T1000 (cell line): Measurements from ENCODE around the gene RGMB.
A peak's percentile ranks its signal among the peaks of the same experiment; 100 is the strongest.
"Not testable (repeated sequence)": the region's sequence is repeated elsewhere in the genome, so short reads cannot be mapped to it uniquely, and the experiment has no call there.

Source experiments
- DNase-seq: peaks from one replicate; lab custom pipeline; 2025; ENCODE audit warnings: mixed read lengths; lab: John Stamatoyannopoulos, UW

Gene RGMB, protein sequence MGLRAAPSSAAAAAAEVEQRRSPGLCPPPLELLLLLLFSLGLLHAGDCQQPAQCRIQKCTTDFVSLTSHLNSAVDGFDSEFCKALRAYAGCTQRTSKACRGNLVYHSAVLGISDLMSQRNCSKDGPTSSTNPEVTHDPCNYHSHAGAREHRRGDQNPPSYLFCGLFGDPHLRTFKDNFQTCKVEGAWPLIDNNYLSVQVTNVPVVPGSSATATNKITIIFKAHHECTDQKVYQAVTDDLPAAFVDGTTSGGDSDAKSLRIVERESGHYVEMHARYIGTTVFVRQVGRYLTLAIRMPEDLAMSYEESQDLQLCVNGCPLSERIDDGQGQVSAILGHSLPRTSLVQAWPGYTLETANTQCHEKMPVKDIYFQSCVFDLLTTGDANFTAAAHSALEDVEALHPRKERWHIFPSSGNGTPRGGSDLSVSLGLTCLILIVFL

GRCh38 chr5:98773464-98774191 lies at the start of gene RGMB:
Gene RGMB, plus strand, starts transcription at chr5:98773663. Its CDS starts 408 bp downstream, at chr5:98774071.
- DNase-seq = peak; percentile 95

DNA sequence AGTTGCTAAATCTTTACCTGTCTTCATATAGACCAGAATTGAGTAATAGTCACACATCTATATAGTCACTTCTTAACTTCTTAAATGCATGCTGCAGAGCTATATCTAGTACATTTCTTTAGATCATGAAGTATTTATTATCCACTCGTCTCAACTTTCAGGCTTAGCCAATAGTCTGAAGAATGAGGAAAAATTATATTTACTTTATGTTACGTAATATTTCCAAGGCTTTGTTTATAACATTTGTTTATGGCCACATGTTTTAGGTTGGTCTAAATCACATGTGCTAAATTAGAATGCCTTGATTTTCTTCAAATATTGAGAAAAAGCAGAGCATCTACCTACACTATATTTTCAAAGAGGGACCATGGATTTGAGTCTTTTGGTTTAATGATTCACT lies 47.2 kb upstream of the RGMB start:
- no peak for DNase-seq

DNA sequence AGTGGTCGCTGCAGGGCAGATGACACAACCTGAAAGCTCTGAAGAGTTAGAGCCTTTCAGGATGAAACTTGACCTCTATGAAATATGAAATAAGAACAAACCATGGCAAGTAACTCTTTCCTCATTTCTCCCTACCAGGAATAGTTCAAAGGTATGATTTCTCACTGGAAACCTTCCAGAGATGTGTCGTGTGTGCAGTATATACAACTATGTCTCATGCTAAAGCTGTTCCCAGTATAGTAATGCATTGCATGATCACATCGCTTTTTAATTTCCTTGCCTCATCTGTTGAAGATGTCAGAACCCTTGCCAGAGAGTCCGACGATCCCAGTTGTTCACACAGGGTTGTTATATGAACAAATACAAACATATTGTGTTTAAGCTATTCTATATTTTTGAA lies 45.8 kb upstream of the RGMB start:
- no peak for DNase-seq

DNA sequence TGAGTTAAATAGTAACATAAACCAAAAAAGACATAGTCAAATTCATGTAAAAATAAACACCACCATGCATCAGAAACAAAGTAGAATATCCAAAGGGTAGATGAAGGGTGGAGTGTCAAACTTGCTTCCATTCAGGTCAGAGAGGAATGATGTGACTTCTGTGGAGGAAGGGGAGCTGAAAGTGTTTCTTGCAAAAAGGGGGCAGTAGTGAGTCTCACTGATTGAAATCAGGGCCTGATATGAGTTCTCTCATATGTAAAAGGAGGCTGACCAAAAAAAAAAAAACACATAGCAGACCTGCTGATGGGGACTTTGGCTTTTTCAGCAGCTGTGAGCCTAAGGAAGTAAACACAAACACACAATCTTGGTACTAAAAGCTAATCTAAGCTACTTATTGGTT lies 38.8 kb upstream of the RGMB start:
- DNase-seq = no peak

GRCh38 chr5:98735806-98736507 lies 37.5 kb upstream of the RGMB start:
- DNase-seq = no peak

- DNase-seq = no peak
Measured at GRCh38 chr5:98736753-98737152, 36.7 kb upstream of the RGMB start.

DNA sequence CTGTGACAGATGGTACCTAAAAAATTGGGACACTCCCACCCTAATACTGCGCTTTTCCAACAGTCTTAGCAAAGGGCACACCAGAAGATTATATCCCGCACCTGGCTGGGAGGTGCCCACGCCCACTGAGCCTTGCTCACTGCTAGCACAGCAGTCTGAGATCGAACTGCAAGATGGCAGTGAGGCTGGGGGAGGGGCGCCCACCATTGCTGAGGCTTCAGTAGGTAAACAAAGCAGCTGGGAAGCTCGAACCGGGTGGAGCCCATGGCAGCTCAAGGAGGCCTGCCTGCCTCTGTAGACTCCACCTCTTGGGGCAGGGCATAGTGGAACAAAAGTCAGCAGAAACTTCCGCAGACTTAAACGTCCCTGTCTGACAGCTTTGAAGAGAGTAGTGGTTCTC lies 36.0 kb upstream of the RGMB start:
- DNase-seq = not testable (repeated sequence)

- DNase-seq = not testable (repeated sequence)
Measured at GRCh38 chr5:98738481-98739149, 34.8 kb upstream of the RGMB start.

GRCh38 chr5:98741926-98742325 lies 31.5 kb upstream of the RGMB start:
- no peak for DNase-seq

- DNase-seq = no peak
Measured at GRCh38 chr5:98742396-98743073, 30.9 kb upstream of the RGMB start.

- not testable (repeated sequence) for DNase-seq
Measured at GRCh38 chr5:98748259-98748658, 25.2 kb upstream of the RGMB start.

DNA sequence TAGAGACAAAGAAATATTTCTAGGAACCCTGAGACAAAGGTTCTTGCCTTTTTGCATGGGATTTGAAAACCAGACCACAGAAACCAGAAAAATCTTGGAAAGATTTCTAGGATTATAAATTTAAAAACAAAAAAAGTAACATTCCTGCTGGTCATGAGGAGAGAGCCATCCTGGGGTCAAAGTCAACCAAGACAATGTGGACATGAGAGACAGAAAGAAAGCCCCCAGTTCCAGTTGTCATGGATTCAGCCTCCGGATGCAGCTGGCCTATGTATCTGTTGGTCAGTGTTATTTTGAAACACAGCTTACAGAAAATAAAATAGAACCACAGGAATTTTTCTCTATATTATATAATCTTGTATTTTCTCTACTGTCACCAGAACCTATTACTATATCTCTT lies 24.4 kb upstream of the RGMB start:
- DNase-seq = no peak

GRCh38 chr5:98750693-98751092 lies 22.8 kb upstream of the RGMB start:
- no peak for DNase-seq

DNA sequence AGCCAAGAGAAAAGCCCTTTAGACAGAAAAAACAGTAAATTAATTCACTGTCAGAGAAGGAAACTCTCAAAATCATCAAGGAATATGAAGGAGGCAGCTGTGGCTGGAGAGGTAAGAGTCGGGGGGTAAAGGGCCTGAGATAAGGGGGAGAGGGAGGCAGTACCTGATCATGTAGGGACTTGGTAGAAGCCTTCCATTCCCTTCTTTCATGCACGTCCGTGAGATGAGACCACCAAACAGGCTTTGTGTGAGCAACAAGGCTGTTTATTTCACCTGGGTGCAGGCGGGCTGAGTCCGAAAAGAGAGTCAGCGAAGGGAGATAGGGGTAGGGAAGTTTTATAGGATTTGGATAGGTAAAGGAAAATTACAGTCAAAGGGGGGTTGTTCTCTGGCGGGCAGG lies 21.1 kb upstream of the RGMB start:
- DNase-seq = not testable (repeated sequence)

DNA sequence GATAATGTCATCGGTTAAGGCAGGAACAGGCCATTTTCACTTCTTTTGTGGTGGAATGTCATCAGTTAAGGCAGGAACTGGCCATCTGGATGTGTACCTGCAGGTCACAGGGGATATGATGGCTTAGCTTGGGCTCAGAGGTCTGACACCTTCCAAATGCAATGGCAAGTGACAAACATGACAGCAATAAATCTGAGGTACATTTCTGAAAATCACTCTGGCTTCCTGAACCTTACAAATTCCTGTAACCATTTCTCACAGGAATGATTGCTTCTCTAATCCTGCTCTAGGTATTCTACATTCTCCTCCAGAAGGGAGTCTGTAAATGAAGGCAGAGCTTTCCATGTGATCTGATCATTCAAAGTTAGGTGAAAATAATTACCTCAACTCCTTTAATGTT lies 20.7 kb upstream of the RGMB start:
- not testable (repeated sequence) for DNase-seq

DNA sequence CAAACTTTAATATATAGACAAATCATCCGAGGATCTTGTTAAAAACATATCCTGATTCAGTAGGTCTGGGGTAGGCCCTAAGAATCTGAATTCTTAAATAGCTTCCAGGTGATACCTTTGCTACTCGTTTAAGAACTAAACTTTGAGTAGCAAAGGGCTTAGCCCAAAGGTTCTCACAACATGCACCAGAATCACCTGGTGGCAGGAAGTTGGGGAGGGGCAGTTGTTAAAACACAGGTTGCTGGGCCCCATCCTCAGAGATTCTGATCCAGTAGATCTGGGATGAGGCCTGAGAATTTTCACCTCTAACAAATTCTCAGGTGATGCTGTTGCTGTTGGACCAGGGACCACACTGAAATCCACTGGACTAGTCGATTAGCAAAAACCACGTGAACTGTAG lies 20.0 kb upstream of the RGMB start:
- no peak for DNase-seq

- DNase-seq = peak; percentile 64
Measured at GRCh38 chr5:98755406-98755805, 18.1 kb upstream of the RGMB start.

- no peak for DNase-seq
Measured at GRCh38 chr5:98757978-98758377, 15.5 kb upstream of the RGMB start.

DNA sequence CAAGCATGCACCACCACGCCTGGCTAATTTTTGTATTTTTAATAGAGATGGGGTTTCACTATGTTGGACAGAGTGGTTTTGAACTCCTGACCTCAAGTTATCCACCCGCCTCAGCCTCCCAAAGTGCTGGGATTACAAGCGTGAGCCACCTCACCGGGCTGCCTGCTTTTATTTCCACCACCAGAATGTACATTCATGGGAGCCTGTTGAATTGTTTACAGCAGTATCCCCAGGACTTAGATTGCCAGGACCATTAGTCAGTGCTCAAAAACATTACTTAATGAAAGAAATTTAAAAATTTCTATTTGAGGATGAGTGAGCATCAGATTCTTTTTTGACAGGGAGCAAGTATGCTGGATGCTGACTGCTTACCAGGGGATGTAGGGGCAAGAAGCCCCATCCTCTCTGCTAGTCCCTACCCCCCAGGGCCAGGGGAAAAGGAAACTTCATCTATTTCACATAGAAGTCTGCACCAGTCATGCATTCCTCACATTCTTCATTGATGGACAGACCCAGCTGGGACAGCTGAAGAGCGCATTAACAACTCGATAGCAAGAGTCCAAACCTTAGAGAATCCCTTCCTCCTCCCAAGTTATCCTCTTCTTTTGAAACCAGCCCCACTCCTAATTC lies 10.3 kb upstream of the RGMB start:
- DNase-seq = peak; percentile 72

- no peak for DNase-seq
Measured at GRCh38 chr5:98765815-98766214, 7.6 kb upstream of the RGMB start.

- DNase-seq = no peak
Measured at GRCh38 chr5:98767581-98767980, 5.9 kb upstream of the RGMB start.
